GM23338 (cell line): ENCODE data around the gene GPR42. TPM values are rescaled to one million over a fixed set of nuclear protein-coding genes. Genes with fewer than 3 reads are reported as not detected.

ENCODE experiments used
- ATAC-seq: fragments of 200-7000 bp; cut with Tn5 transposase; 3 replicates; pipeline ENCODE4 v1.9.1; 2020
- DNase-seq: peaks from one replicate; pipeline ENCODE4 v3.0.0-alpha.2; 2015; ENCODE audit warnings: low spot score
- H2AFZ ChIP-seq: fragments of 200-600 bp; sonication (generic); 2 replicates; pipeline ENCODE4 v1.8.0; 2016; ENCODE audit warnings: antibody characterized with exemption, mild to moderate bottlenecking, moderate library complexity
- H3F3A ChIP-seq: fragments of 200-600 bp; sonication (generic); replicated peaks from 2 replicates; pipeline ENCODE4 v1.8.0; 2017; ENCODE audit warnings: antibody characterized with exemption, mixed run types, low read depth
- H3K27ac ChIP-seq: fragments of 200-600 bp; sonication (generic); 2 replicates; pipeline ENCODE4 v1.6.1; 2016; ENCODE audit warnings: low read depth
- H3K27me3 ChIP-seq: fragments of 200-600 bp; sonication (generic); 2 replicates; pipeline ENCODE4 v1.8.0; 2016; ENCODE audit warnings: mild to moderate bottlenecking, mixed run types, moderate library complexity; ENCODE audit not compliant: insufficient read depth
- H3K36me3 ChIP-seq: fragments of 200-600 bp; sonication (generic); 2 replicates; pipeline ENCODE4 v1.8.0; 2016; ENCODE audit warnings: mild to moderate bottlenecking; ENCODE audit not compliant: insufficient read depth
- H3K4me1 ChIP-seq: fragments of 200-600 bp; sonication (generic); 2 replicates; pipeline ENCODE4 v1.8.0; 2016; ENCODE audit warnings: mild to moderate bottlenecking, moderate library complexity; ENCODE audit not compliant: insufficient read depth
- H3K4me2 ChIP-seq: fragments of 200-600 bp; sonication (generic); 2 replicates; pipeline ENCODE4 v1.7.1; 2017; ENCODE audit warnings: mixed run types
- H3K4me3 ChIP-seq: fragments of 200-600 bp; sonication (generic); 2 replicates; pipeline ENCODE4 v1.6.1; 2016; ENCODE audit warnings: mixed run types
- H3K79me2 ChIP-seq: fragments of 200-600 bp; sonication (generic); replicated peaks from 2 replicates; pipeline ENCODE4 v1.8.0; 2017; ENCODE audit warnings: mild to moderate bottlenecking; ENCODE audit not compliant: insufficient read depth
- H3K9me2 ChIP-seq: fragments of 200-600 bp; sonication (generic); 2 replicates; pipeline ENCODE4 v1.8.0; 2017; ENCODE audit not compliant: insufficient read depth
- H4K20me1 ChIP-seq: fragments of 200-600 bp; sonication (generic); replicated peaks from 2 replicates; pipeline ENCODE4 v1.8.0; 2017; ENCODE audit warnings: mild to moderate bottlenecking; ENCODE audit not compliant: insufficient read depth
- H3K27ac Mint-ChIP-seq: 2 replicates; pipeline ENCODE4 v1.8.0; 2020; ENCODE audit warnings: inconsistent platforms, mild to moderate bottlenecking, moderate library complexity, mixed read lengths
- H3K27me3 Mint-ChIP-seq: 3 replicates; pipeline ENCODE4 v1.8.0; 2022; ENCODE audit warnings: low read depth, mild to moderate bottlenecking, moderate library complexity, mixed read lengths, inconsistent platforms; ENCODE audit not compliant: insufficient read depth, poor library complexity
- H3K36me3 Mint-ChIP-seq: 3 replicates; pipeline ENCODE4 v1.8.0; 2021; ENCODE audit warnings: low read depth, mild to moderate bottlenecking, inconsistent platforms, moderate library complexity, mixed read lengths
- H3K4me1 Mint-ChIP-seq: 3 replicates; pipeline ENCODE4 v1.8.0; 2020; ENCODE audit warnings: mild to moderate bottlenecking, inconsistent platforms, mixed read lengths
- H3K4me3 Mint-ChIP-seq: 3 replicates; pipeline ENCODE4 v1.8.0; 2021; ENCODE audit warnings: moderate library complexity, mild to moderate bottlenecking, inconsistent platforms, mixed read lengths
- H3K9me3 Mint-ChIP-seq: 3 replicates; pipeline ENCODE4 v1.8.0; 2020; ENCODE audit warnings: moderate library complexity, mild to moderate bottlenecking, inconsistent platforms, mixed read lengths
- ETS1 ChIP-seq: IDR thresholded peaks from 2 replicates; pipeline ENCODE4 v1.6.1; 2016; ENCODE audit warnings: antibody characterized with exemption
- EZH2 ChIP-seq: fragments of 200-600 bp; sonication (generic); IDR thresholded peaks from one replicate; pipeline ENCODE4 v1.8.0; 2017; ENCODE audit warnings: antibody characterized with exemption, mild to moderate bottlenecking, low read depth; ENCODE audit not compliant: unreplicated experiment
- JUNB ChIP-seq: IDR thresholded peaks from one replicate; pipeline ENCODE4 v1.6.1; 2016; ENCODE audit warnings: antibody characterized with exemption; ENCODE audit not compliant: unreplicated experiment
- NANOG ChIP-seq: IDR thresholded peaks from 2 replicates; pipeline ENCODE4 v1.6.1; 2016; ENCODE audit warnings: antibody characterized with exemption, borderline replicate concordance
- REST ChIP-seq: IDR thresholded peaks from one replicate; pipeline ENCODE4 v1.6.1; 2018; ENCODE audit warnings: antibody characterized with exemption; ENCODE audit not compliant: unreplicated experiment
- STAT1 ChIP-seq: IDR thresholded peaks from one replicate; pipeline ENCODE4 v1.6.1; 2016; ENCODE audit warnings: antibody characterized with exemption; ENCODE audit not compliant: unreplicated experiment
- ZNF331 ChIP-seq: fragments of 250-450 bp; sonication (Bioruptor Pico); IDR thresholded peaks from 2 replicates; pipeline ENCODE4 v1.5.0; 2020; ENCODE audit warnings: low read depth, mild to moderate bottlenecking, moderate library complexity
- ZNF462 ChIP-seq: fragments of 250-450 bp; sonication (Bioruptor Pico); IDR thresholded peaks from 2 replicates; pipeline ENCODE4 v1.5.0; 2020; ENCODE audit warnings: mild to moderate bottlenecking, moderate library complexity
- polyA plus RNA-seq: library from polyadenylated mRNA; unstranded; fragments of >200 nt; fragmentation: Nextera tagmentation; extraction: Ambion mirVana; gene quantifications from 2 replicates; pipeline ENCODE4 v1.2.1, GENCODE V29; 2016
- total RNA-seq: library from RNA; depleted of rRNA; stranded (reverse); fragments of >200 nt; shearing (Covaris generic); gene quantifications from 2 replicates; pipeline ENCODE4 v1.2.3, GENCODE V29; 2014

The GPR42 gene
- total and polyA plus RNA-seq, 2 experiments from 2014 or later = not detected

GRCh38 chr19:35347171-35347929 is 23.5 kb upstream of the GPR42 start, which contains the start of gene FFAR1 (continued):
- TF ChIP-seq REST (no peak), NANOG (no peak), STAT1 (no peak), JUNB (no peak), ETS1 (no peak)

- no peak overlapping the region for H3K27ac ChIP-seq
Observed at GRCh38 chr19:35347930-35348298, 23.0 kb upstream of the GPR42 start.

More at GRCh38 chr19:35347930-35348298, 23.0 kb upstream of the GPR42 start:
- no peaks in the 10 kb centered on the region for H3K79me2 ChIP-seq
- no peak for TF ChIP-seq REST
- no peak for TF ChIP-seq NANOG
- TF ChIP-seq ZNF462 (CRISPR knock-in tag) = no peak
- TF ChIP-seq ZNF331 (CRISPR knock-in tag) = no peak
- no peak for TF ChIP-seq STAT1
- TF ChIP-seq EZH2 = no peak
- Mint-ChIP-seq H3K9me3 (no peaks in the 10 kb centered on the region), H3K4me3 (no peak overlapping the region), H3K27me3 (peaks cover 22% of the 10 kb centered on the region), H3K27ac (no peak overlapping the region), H3K36me3 (no peaks in the 10 kb centered on the region), H3K4me1 (peaks cover 13% of the 10 kb centered on the region; the same call in 2 of the 3 replicates)
- H3K4me2 ChIP-seq = no peak overlapping the region
- H3K9me2 ChIP-seq = no peaks in the 10 kb centered on the region
- no peak overlapping the region for H2AFZ ChIP-seq
- DNase-seq = no peak
- H3K36me3 ChIP-seq = no peaks in the 10 kb centered on the region
- ATAC-seq = no peak
- no peaks in the 10 kb centered on the region for H4K20me1 ChIP-seq
- no peaks in the 10 kb centered on the region for H3K4me1 ChIP-seq
- H3K4me3 ChIP-seq = no peak overlapping the region
- no peaks in the 10 kb centered on the region for H3F3A ChIP-seq
- H3K27me3 ChIP-seq = no peaks in the 10 kb centered on the region
